ENCODE measurements around the gene C1QTNF8.

Gene C1QTNF8

DNA sequence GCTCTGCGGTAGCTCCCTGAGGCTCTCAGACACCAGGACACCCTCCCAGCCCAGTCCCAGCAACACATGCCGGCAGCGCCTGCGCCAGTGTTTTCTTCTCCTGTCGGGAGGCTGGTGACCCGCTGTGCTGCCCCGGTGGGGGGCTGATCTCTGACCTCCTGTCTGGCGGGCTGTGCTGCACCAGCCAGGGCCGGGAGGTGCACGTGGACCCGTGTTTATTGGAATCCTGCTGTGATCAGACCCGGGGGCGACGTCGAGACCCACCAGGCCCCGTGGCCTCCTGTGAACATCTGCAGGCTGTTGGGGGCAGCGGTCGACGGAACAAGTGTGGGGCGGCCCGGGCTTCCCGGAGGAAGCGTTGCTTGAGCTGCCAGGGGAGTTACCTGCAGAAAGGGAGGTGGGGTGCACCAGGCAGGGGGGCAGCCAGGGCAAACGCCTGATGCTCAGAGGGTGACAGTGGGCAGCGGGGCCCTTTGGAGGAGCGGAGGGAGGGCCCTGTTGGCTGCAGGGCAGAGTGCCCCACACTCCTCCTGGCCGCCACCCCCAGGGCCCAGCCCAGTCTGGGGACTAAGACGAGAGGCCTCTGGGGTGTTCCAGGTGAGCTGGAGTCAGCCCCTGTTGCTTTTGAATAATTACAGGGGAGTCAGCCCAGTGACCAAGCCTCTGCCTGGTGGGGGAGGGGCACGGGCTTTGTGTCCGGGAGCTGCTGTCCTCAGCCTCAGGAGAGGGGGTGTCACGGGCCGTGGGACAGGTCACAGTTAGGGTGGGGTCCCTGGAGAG is 25.8 kb downstream of the C1QTNF8 start:
- ATAC-seq, result no peak
- TF ChIP-seq ESRRG (CRISPR knock-in tag; IDR thresholded peaks at IDR 0.05) (no peak), OSR1 (CRISPR knock-in tag; IDR thresholded peaks at IDR 0.05) (no peak), PPARA (CRISPR knock-in tag; IDR thresholded peaks at IDR 0.05; ENCODE audit: borderline replicate concordance) (no peak), CSDC2 (CRISPR knock-in tag; IDR thresholded peaks at IDR 0.05) (no peak), SNAI2 (CRISPR knock-in tag; IDR thresholded peaks at IDR 0.05) (no peak), ZNF8 (CRISPR knock-in tag; IDR thresholded peaks at IDR 0.05) (no peak), ZC3H10 (CRISPR knock-in tag; IDR thresholded peaks at IDR 0.05) (no peak), GLIS3 (CRISPR knock-in tag; IDR thresholded peaks at IDR 0.05) (no peak), ZNF565 (CRISPR knock-in tag; conservative IDR thresholded peaks at IDR 0.05; ENCODE audit: low read depth) (no peak), ZFP3 (CRISPR knock-in tag; IDR thresholded peaks at IDR 0.05) (no peak), RARB (CRISPR knock-in tag; IDR thresholded peaks at IDR 0.05) (no peak), TCF4 (CRISPR knock-in tag; IDR thresholded peaks at IDR 0.05; ENCODE audit: borderline replicate concordance) (no peak), ARNTL (CRISPR knock-in tag; IDR thresholded peaks at IDR 0.05; ENCODE audit: borderline replicate concordance, low read depth) (no peak)
- TF ChIP-seq, protein P1, sequence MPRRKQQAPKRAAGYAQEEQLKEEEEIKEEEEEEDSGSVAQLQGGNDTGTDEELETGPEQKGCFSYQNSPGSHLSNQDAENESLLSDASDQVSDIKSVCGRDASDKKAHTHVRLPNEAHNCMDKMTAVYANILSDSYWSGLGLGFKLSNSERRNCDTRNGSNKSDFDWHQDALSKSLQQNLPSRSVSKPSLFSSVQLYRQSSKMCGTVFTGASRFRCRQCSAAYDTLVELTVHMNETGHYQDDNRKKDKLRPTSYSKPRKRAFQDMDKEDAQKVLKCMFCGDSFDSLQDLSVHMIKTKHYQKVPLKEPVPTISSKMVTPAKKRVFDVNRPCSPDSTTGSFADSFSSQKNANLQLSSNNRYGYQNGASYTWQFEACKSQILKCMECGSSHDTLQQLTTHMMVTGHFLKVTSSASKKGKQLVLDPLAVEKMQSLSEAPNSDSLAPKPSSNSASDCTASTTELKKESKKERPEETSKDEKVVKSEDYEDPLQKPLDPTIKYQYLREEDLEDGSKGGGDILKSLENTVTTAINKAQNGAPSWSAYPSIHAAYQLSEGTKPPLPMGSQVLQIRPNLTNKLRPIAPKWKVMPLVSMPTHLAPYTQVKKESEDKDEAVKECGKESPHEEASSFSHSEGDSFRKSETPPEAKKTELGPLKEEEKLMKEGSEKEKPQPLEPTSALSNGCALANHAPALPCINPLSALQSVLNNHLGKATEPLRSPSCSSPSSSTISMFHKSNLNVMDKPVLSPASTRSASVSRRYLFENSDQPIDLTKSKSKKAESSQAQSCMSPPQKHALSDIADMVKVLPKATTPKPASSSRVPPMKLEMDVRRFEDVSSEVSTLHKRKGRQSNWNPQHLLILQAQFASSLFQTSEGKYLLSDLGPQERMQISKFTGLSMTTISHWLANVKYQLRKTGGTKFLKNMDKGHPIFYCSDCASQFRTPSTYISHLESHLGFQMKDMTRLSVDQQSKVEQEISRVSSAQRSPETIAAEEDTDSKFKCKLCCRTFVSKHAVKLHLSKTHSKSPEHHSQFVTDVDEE (CRISPR knock-in tag; IDR thresholded peaks at IDR 0.05), result no peak
- TF ChIP-seq, protein P2, sequence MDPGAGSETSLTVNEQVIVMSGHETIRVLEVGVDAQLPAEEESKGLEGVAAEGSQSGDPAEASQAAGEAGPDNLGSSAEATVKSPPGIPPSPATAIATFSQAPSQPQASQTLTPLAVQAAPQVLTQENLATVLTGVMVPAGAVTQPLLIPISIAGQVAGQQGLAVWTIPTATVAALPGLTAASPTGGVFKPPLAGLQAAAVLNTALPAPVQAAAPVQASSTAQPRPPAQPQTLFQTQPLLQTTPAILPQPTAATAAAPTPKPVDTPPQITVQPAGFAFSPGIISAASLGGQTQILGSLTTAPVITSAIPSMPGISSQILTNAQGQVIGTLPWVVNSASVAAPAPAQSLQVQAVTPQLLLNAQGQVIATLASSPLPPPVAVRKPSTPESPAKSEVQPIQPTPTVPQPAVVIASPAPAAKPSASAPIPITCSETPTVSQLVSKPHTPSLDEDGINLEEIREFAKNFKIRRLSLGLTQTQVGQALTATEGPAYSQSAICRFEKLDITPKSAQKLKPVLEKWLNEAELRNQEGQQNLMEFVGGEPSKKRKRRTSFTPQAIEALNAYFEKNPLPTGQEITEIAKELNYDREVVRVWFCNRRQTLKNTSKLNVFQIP (CRISPR knock-in tag; IDR thresholded peaks at IDR 0.05; ENCODE audit: borderline replicate concordance, low read depth), result no peak
- TF ChIP-seq, protein P3, sequence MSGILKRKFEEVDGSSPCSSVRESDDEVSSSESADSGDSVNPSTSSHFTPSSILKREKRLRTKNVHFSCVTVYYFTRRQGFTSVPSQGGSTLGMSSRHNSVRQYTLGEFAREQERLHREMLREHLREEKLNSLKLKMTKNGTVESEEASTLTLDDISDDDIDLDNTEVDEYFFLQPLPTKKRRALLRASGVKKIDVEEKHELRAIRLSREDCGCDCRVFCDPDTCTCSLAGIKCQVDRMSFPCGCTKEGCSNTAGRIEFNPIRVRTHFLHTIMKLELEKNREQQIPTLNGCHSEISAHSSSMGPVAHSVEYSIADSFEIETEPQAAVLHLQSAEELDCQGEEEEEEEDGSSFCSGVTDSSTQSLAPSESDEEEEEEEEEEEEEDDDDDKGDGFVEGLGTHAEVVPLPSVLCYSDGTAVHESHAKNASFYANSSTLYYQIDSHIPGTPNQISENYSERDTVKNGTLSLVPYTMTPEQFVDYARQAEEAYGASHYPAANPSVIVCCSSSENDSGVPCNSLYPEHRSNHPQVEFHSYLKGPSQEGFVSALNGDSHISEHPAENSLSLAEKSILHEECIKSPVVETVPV (CRISPR knock-in tag; IDR thresholded peaks at IDR 0.05), result no peak

DNA sequence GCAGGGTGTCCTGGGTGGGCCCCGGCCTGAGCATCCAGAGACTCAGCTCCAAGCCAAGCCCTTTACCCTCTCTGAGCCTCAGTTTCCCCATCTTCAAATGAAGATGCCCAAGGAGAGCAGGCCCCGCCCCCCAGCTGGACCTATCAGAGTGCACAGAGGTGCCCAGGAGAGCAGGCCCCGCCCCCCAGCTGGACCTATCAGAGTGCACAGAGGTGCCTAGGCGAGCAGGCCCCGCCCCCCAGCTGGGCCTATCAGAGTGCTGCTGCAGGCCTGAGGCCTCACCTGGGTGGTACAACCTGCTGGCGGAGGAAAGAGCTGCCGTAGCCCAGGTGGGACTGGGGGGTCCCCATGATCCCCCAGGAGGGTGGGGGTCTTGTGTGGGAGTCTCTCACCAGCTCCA is 26.9 kb downstream of the C1QTNF8 start:
- TF ChIP-seq ARNTL (CRISPR knock-in tag; IDR thresholded peaks at IDR 0.05; ENCODE audit: borderline replicate concordance, low read depth) (no peak), TCF4 (CRISPR knock-in tag; IDR thresholded peaks at IDR 0.05; ENCODE audit: borderline replicate concordance) (no peak), OSR1 (CRISPR knock-in tag; IDR thresholded peaks at IDR 0.05) (no peak), ESRRG (CRISPR knock-in tag; IDR thresholded peaks at IDR 0.05) (no peak)
- TF ChIP-seq, protein P4, sequence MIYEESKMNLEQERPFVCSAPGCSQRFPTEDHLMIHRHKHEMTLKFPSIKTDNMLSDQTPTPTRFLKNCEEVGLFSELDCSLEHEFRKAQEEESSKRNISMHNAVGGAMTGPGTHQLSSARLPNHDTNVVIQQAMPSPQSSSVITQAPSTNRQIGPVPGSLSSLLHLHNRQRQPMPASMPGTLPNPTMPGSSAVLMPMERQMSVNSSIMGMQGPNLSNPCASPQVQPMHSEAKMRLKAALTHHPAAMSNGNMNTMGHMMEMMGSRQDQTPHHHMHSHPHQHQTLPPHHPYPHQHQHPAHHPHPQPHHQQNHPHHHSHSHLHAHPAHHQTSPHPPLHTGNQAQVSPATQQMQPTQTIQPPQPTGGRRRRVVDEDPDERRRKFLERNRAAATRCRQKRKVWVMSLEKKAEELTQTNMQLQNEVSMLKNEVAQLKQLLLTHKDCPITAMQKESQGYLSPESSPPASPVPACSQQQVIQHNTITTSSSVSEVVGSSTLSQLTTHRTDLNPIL (CRISPR knock-in tag; IDR thresholded peaks at IDR 0.05; ENCODE audit: low read depth), result no peak
- TF ChIP-seq, protein P2 (CRISPR knock-in tag; IDR thresholded peaks at IDR 0.05; ENCODE audit: borderline replicate concordance, low read depth), result no peak
- TF ChIP-seq, protein P1 (CRISPR knock-in tag; IDR thresholded peaks at IDR 0.05), result no peak
- TF ChIP-seq, protein P3 (CRISPR knock-in tag; IDR thresholded peaks at IDR 0.05), result no peak
- ATAC-seq, result no peak

All from SK-N-SH treated with all-trans-retinoic acid at 6 μM for 48 hours (cell line).